OCI-LY7 (cell line): ENCODE measurements around the gene DMRTC2.

Experiments
- EZH2phosphoT487 ChIP-seq: fragments of 200-600 bp; sonication (generic); IDR thresholded peaks from 2 replicates; pipeline ENCODE4 v1.6.1; 2018; ENCODE audit warnings: low read depth, borderline replicate concordance, mild to moderate bottlenecking, mixed run types, antibody characterized with exemption, low read length, moderate library complexity, mixed read lengths
- TF ChIP-seq, protein P1 (sequence below): fragments of 200-600 bp; sonication (generic); conservative IDR thresholded peaks from 2 replicates; pipeline ENCODE4 v1.5.1; 2014; ENCODE audit warnings: mild to moderate bottlenecking, antibody characterized with exemption, low read length, moderate library complexity, mixed read lengths

DNA sequence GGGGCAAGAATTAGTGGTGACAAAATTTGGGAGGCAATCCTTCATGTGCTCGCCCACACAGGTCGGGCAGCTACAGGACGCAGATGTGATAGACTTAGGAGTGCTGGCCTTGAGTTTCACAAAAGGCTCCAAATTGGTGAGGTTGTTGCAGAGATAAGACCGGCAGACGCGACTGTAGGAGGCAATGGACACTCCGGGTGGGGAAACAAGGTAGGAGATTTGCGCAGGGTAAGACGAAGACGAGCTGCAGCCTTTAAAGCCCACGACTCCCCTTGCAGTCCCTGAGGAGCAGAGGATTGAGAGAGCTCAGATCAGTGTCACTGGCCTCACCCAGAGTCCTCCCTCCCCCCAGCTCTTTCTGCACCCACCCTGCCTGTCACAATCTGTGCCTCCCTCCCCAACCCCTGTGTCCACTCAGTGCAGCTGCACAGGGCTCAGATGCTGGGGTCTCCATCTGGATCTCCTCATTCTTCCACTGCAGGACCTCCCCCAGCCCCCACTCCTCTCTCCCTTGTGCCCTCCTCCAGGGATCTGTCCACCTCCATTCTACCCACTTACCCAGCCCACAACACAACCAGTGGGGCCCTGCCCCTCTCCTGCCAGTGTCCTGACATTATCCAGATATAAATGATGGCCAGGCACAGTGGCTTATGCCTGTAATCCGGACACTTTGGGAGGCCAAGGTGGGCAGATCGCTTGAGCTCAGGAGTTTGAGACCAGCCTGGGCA, 6.7 kb upstream of the DMRTC2 start:
- TF ChIP-seq, protein P1, sequence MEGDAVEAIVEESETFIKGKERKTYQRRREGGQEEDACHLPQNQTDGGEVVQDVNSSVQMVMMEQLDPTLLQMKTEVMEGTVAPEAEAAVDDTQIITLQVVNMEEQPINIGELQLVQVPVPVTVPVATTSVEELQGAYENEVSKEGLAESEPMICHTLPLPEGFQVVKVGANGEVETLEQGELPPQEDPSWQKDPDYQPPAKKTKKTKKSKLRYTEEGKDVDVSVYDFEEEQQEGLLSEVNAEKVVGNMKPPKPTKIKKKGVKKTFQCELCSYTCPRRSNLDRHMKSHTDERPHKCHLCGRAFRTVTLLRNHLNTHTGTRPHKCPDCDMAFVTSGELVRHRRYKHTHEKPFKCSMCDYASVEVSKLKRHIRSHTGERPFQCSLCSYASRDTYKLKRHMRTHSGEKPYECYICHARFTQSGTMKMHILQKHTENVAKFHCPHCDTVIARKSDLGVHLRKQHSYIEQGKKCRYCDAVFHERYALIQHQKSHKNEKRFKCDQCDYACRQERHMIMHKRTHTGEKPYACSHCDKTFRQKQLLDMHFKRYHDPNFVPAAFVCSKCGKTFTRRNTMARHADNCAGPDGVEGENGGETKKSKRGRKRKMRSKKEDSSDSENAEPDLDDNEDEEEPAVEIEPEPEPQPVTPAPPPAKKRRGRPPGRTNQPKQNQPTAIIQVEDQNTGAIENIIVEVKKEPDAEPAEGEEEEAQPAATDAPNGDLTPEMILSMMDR: no peak
- no peak for TF ChIP-seq EZH2phosphoT487
